ENCODE measurements around the gene MPP7.

DNA sequence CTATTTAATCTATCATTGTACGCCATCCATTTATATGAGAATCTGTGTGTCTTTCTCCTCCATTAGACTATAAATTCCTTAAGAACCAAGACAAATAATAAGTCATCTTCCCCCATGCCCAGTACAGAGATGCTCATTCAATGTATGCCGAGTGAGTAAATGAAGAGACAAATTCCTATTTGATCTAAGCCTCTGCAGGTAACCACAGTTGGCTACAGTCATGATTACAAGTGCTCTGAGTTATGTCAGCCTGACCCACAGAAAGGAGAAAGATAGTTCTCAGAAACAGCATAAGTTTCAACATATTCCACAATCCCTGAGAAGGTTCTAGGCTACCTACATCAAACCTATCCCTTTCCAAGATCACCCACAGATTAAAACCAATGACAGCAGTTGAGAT lies 46.1 kb downstream of the MPP7 start:
- TF ChIP-seq, protein P1, sequence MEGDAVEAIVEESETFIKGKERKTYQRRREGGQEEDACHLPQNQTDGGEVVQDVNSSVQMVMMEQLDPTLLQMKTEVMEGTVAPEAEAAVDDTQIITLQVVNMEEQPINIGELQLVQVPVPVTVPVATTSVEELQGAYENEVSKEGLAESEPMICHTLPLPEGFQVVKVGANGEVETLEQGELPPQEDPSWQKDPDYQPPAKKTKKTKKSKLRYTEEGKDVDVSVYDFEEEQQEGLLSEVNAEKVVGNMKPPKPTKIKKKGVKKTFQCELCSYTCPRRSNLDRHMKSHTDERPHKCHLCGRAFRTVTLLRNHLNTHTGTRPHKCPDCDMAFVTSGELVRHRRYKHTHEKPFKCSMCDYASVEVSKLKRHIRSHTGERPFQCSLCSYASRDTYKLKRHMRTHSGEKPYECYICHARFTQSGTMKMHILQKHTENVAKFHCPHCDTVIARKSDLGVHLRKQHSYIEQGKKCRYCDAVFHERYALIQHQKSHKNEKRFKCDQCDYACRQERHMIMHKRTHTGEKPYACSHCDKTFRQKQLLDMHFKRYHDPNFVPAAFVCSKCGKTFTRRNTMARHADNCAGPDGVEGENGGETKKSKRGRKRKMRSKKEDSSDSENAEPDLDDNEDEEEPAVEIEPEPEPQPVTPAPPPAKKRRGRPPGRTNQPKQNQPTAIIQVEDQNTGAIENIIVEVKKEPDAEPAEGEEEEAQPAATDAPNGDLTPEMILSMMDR (conservative IDR thresholded peaks at IDR 0.05 in 1 of 2, IDR thresholded peaks at IDR 0.05 in 1 of 2; ENCODE audit: extremely low read depth in 1 of 2, insufficient read depth in 1 of 2, low read depth in 1 of 2, low read length in 2 of 2), result no peak
- TF ChIP-seq EZH2 (IDR thresholded peaks at IDR 0.05; ENCODE audit: borderline replicate concordance, low read length), result no peak

Measured in mammary epithelial cell (primary cell).